NCI-H345 treated with DMSO at 0.1 percent for 48 hours (cell line): ENCODE data around the gene SLC38A11.

Experiments
- DNase-seq: peaks from one replicate; lab custom pipeline; 2025; ENCODE audit not compliant: unreplicated experiment; lab: John Stamatoyannopoulos, UW

The SLC38A11 gene

GRCh38 chr2:164917296-164917903 lies 37.9 kb downstream of the SLC38A11 start:
- DNase-seq = peak; percentile 22

DNA sequence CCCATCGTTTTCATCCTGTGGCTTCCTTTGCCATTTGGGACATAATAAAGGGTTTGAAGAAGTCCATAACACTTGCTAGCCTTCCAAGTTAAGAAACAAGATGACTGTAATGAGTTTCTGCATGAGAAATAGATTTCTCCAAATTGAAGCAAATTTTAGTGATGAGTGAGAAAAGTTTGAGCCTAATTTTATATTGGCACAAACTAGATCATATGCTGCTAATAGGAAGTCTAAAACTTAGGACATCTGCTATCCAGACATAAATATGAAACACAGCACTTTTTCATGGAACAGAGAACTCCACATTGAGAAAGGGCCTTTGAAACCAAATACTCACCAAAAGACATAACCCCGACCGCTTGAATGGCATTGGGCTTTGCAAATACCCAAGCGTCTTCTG lies 39.8 kb downstream of the SLC38A11 start:
- DNase-seq = no peak

- no peak for DNase-seq
Measured at GRCh38 chr2:164913640-164914350, 41.5 kb downstream of the SLC38A11 start.

DNA sequence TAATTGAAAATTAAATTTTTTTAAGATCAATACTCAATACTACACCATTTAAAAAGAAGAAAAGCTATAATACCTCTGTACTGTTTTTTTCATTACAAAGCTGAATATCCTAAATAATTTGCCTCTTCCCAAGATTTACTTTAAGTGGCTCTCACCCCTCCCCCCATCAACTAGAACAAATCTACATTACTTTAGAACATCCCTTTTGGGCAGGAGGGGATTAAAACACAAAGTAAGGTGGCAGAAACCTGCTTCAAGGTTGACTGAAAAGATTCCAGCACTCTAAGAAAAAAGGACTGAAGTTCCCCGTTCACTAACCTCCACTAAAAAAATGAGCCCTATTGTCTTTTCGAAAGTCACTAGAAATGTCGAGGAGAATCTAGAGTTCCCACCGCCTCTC lies 42.3 kb downstream of the SLC38A11 start:
- no peak for DNase-seq

DNA sequence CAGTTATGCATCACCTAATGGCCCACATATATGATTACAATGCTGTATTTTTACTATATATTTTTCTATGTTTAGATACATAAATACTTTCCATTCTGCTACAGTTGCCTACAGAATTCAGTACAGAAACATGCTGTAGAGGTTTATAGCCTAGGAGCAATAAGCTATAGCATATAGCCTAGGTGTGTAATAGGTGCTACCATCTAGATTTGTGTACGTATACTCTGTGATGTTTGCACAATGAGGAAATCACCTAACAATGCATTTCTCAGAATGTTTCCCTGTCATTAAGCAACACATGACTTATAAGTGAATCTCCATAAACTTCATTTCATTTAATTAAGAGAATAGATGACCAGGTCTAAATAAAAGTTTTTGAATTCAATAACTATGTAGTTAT lies 43.5 kb downstream of the SLC38A11 start:
- DNase-seq = no peak

DNA sequence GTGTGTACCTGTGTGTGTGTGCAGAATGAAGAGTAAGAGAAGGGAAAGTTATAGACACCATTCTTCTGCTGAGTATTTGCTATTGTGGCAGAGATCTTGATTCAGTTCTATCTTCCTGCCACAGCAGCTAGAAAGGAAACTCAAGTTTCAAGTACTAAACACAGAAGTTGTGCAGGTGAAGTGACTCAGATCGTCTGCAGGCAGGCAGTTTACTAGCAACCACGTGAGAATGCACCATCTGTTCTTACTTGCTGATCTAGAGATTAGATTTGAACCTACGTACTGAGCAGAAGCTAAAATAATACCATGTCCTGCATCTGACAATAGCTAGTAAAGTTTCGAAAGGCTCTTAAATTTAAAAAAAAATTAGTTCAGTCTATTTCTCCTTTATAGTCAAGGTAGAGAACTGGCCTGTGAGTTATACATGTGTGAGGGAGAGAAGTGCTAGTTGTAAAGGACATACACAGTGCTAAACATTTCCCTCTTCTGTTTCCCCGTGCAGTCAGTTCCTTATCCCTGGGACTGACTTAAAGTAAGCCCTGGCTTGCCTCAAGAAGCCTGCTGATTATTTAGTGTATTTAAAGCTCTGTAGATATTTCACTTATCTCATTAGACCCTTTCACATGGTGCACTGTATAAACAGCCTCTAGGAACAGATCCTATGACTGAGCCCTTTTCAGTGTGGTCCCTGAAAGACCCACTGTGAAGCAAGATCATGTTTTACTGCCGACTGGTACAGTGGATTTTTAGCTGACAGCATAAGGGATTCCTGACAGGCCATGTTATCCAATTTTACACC lies 45.0 kb downstream of the SLC38A11 start:
- DNase-seq = no peak

DNA sequence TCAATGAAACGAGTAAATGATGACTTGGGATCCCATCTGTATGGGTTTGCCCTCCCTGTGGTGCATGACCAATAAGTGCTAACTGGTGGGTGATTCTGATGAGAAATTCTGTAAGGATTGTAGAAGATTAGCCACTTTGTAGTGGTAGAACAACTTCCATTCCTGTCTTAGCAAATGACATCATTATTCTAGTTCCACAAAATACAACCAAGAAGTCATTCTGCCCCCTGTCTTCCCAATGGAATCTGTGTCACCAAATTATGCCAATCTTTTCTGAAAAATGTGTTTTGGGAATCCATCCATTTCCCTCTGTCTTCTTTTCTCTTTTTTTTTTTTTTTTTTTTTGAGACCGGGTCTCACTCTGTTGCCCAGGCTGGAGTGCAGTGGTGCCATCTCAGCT lies 48.4 kb downstream of the SLC38A11 start:
- DNase-seq = no peak

DNA sequence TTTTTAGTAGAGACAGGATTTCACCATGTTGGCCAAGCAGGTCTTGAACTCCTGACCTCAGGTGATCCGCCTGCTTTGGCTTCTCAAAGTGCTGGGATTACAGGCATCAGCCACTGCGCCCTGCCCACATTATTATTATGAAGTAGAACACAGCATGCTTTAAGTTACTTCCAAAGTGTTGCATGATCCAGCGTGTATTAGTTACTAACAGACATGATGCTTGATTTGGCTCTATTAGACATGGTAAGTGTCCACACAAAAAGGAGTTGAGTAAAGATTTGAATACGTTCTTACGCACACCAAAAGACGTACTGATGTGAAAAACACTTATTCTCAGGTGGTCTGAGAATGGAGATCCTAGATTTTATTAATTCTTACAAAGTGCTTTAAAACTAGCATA lies 50.0 kb downstream of the SLC38A11 start:
- DNase-seq = no peak

GRCh38 chr2:164903951-164904350 lies 51.4 kb downstream of the SLC38A11 start:
- peak; percentile 4 for DNase-seq

DNA sequence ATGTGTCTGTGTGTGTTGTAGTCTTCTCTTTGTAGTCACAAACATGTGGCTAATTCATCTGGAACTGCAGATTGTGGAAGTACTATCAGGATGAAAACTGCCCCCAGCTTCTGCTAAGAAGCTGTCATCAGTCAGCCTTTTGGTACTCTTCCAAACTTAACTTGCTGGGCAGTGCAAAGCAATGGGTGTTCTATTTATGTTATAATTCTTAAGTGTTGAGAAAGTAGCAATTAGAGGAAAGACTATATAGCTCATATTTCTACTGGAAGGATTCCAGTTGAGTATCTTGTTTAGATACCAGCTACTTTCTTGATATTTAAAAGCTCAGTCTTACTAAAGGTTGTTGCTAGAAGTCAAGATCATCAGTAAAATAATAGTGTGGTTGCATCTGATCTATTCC lies 52.1 kb downstream of the SLC38A11 start:
- DNase-seq = no peak

DNA sequence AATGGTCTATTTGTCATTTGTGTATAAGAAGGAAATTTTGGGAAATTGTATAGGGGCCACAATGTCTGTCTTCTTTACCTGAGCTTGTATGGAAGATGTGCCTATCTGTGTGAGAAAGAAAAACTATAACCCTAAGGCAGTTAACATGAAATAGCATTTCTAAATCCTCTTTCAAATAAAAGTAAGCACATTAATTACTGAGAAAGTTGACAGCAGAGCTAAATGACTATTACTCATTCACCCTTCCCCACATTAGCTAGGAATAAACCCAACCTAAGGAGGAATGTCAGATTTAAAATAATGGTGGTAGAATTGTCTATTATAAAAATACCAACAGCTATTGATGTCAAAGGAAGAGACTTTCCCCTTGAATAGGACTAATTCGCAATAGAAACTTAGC lies 56.2 kb downstream of the SLC38A11 start:
- no peak for DNase-seq

GRCh38 chr2:164898475-164898874 lies 56.9 kb downstream of the SLC38A11 start:
- no peak for DNase-seq

- DNase-seq = no peak
Measured at GRCh38 chr2:164897469-164898260, 57.7 kb downstream of the SLC38A11 start.

GRCh38 chr2:164896634-164897355 lies 58.5 kb downstream of the SLC38A11 start:
- no peak for DNase-seq

DNA sequence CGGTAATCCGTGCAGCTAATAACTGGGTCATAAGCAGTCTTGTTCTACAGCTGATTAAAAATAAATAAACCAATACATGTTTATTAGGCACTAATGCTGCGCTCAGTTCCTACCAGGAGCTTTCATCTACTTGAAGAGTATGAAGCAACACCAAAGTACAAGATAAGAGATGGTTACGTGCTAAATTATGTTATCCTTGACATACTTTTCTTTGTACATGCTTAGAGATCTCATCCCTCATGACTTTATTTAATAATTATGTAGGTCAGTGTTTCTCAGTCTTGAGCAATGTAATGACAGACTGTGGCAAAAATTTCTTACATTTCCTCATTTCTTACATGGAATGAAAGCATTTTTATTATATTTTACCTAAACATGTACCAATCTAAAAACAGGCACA lies 59.1 kb downstream of the SLC38A11 start:
- DNase-seq = no peak

- no peak for DNase-seq
Measured at GRCh38 chr2:164891460-164891859, 63.9 kb downstream of the SLC38A11 start.

- no peak for DNase-seq
Measured at GRCh38 chr2:164890544-164890943, 64.8 kb downstream of the SLC38A11 start.

DNA sequence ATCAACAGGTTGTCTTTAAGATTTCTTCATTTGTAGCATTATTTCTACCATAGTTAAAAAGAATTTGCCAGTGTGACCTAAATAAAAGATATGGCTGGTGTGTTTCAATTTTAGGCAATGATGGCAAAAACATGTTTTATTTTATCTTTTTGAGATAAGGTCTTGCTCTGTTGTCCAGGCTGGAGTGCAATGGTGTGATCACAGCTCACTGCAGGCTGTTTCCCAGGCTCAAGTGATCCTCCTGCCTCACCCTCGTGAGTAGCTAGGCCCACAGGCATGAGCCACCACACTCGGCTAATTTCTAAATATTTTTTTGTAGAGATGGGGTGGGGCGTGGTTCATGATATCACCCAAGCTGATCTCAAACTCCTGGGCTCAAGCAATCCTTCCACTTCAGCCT lies 66.7 kb downstream of the SLC38A11 start:
- no peak for DNase-seq

DNA sequence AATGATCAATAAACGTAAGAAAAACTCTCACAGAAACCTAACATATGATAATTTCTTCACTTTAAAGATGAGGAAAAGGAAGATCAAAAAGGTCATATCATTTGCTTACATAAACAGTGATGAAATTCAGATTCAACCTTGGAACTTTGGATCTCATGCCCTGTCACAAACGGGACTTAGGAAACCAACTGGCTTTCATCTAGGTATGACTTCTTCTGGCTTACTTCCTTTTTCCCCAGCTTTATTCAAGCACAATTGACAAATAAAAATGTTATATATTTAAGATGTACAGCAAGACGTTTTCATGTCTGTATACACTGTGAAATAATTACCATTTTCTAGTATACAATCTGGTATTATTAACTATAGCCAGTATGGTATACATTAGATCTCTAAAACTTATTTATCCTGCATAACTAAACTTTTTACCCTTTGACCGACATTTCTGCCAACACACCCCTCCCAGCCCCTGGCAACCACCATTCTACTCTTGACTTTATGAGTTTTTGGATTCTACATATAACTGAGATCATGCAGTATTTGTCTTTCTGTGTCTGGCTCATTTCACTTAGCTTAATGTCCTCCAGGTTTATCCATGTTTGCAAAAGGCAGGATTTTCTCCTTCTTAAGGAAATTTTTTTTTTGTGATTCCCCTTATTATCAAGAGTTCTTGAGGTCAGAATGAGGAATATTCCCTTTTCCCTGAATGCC lies 67.7 kb downstream of the SLC38A11 start:
- no peak for DNase-seq

DNA sequence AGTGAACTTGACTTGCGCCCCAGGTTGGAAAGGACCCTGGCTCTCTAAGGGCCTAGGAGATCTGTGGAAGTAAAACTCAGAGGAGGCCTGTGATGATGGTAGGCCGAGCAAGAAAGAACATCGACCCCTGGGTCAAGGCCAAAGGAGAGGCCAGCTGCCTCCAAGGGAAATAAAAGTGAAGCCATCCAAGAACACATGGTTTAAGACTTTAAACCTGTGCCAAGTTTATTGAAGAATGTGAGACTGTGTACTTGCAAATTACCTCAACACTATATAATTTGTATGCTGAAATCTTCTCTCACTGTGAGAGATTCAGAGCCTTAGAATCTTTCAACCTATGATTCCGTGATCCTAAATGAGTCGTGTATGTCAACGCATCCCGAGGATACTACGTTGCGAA lies 73.0 kb downstream of the SLC38A11 start:
- no peak for DNase-seq
